ENCODE data around the gene ROCK1.
"Not testable (repeated sequence)": the region's sequence is repeated elsewhere in the genome, so short reads cannot be mapped to it uniquely, and the experiment has no call there.

Gene ROCK1

DNA sequence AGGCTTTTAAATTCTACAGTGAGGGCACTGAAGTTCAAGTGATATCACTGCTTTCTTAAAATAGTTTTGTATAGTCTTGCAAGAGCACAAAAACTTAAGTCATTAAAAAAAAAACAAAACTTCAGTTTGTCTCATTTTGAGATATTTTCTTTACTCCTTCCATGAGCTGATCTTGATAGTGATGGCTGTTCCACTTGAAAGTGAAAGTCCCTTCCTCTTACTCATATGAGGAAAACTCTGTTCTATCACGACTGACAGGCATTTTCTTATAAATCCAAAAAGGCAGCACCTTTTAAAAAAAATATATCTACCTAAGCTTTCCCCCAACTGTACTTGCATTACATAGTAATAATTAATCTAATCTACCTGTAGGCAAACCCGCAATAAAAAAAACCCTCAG, 160.8 kb downstream of the ROCK1 start:
- not testable (repeated sequence) for H3K36me3 ChIP-seq (ENCODE audit: control insufficient read depth in 1 of 2, insufficient read depth in 2 of 2, low read length in 2 of 2); H3K4me3 ChIP-seq (ENCODE audit: low read depth in 1 of 2, low read length in 2 of 2); H3K9me3 ChIP-seq (ENCODE audit: control insufficient read depth in 1 of 2, low read length in 2 of 2); H3K27ac ChIP-seq (ENCODE audit: low read depth, low read length); H3K9ac ChIP-seq (ENCODE audit: low read depth in 1 of 2, low read length in 2 of 2); H3K27me3 ChIP-seq (ENCODE audit: control insufficient read depth in 1 of 2, insufficient read depth in 2 of 2, low read length in 2 of 2); H3K4me1 ChIP-seq (ENCODE audit: control insufficient read depth in 1 of 2, insufficient read depth in 2 of 2, low read length in 2 of 2)
